ENCODE data around the gene HSP90AB1. TPM values are rescaled to one million over a fixed set of nuclear protein-coding genes. Genes with fewer than 3 reads are reported as not detected.

The HSP90AB1 gene
- total RNA-seq (2014; rRNA removed), result 1,280 and 1,322 TPM in 2 replicates
- Bru-seq, nascent RNA, result percentile 100 among the genes with signal in this experiment
- percentile 100 among the genes with signal in this experiment for BruChase-seq, experiment 1, labeled RNA remaining after a 6-hour chase
- BruChase-seq, experiment 2, labeled RNA remaining after a 2-hour chase, result percentile 100 among the genes with signal in this experiment
- long read RNA-seq, transcript HSP90AB1-203 (12 exons, 2,572 nt), result major isoform, 2,824 of 3,130 reads
- long read RNA-seq, transcript HSP90AB1-201 (12 exons, 2,582 nt), result minor isoform, 10 of 3,130 reads
- long read RNA-seq, partial matches to known transcripts, result 246 of 3,130 reads
- long read RNA-seq, other reads (novel, unspliced or antisense), result 47 of 3,130 reads

DNA sequence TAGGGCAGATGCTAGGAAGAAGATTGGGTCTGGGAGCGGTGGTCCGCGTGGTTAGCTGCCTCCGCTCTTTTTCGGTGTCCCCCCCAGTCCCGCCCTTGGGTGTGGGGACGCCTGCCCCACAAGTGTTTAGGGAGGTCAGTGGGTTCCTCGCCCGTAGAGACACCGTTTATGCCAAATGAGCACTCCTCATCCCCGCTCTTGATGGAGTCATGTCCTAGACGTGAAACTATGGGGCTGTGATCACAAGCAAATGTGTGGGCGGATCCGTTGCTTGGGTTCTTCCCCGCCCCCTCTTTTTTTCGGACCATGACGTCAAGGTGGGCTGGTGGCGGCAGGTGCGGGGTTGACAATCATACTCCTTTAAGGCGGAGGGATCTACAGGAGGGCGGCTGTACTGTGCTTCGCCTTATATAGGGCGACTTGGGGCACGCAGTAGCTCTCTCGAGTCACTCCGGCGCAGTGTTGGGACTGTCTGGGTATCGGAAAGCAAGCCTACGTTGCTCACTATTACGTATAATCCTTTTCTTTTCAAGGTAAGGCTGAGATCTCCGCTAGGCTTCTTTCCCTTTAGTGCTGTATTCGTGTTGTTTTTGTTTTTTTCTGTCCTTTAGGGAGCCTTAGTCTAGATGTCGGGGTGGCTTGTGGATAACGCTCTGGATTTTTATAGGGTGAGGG is at the start of gene HSP90AB1:
TSS of gene HSP90AB1 (plus strand) at position 439 of the 675 bp plus-strand sequence. CDS start 1,529 bp downstream, outside the sequence.
- H3K79me2 ChIP-seq (ENCODE audit: low read length), result peaks cover 51% of the 10 kb centered on the region
- peak within 1 kb of the TSS; percentile 61 for H3K27ac ChIP-seq (ENCODE audit: low read length)

DNA sequence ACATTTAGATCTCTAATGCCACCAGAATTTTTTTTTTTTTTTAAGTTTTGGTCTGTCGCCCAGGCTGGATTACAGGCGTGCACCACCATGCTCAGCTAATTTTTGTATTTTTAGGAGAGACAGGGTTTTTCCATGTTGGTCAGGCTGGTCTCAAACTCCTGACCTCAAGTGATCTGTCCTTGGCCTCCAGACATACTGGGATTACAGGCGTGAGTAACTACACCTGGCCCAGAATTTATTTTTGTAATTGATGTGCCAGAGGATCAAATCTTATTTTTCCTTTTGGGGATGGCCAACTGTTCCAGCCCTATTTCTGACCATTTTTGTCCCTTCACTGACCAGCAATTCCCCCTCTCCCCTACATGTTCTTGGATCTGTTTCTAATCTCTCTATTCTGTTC is 48.2 kb upstream of the HSP90AB1 start:
- BruUV-seq (replicated peaks), result no TSS peak
- POLR2A ChIA-PET (ENCODE audit: unreplicated experiment), result no interaction called here
- no peaks in the 10 kb centered on the region for H3K36me3 ChIP-seq (ENCODE audit: low read depth, low read length)
- DNase-seq, result no peak
- H3K79me2 ChIP-seq (ENCODE audit: low read length), result no peaks in the 10 kb centered on the region
- no peak overlapping the region for H3K9ac ChIP-seq (ENCODE audit: low read length)
- no peak overlapping the region for H3K4me2 ChIP-seq (ENCODE audit: low read length)
- H2AFZ ChIP-seq (ENCODE audit: low read length), result no peak overlapping the region
- H3K4me3 ChIP-seq (ENCODE audit: low read length), result no peak overlapping the region
- no peak overlapping the region for H3K27ac ChIP-seq (ENCODE audit: low read length)
- no peaks in the 10 kb centered on the region for H3K9me3 ChIP-seq (ENCODE audit: low read length)
- intact Hi-C loops (cut with micrococcal nuclease), result no loop called here
- CTCF ChIA-PET, result no interaction called here
- no peaks in the 10 kb centered on the region for H4K20me1 ChIP-seq (ENCODE audit: low read length)
- H3F3A ChIP-seq (ENCODE audit: low read length, unreplicated experiment), result no peaks in the 10 kb centered on the region
- H3K9me2 ChIP-seq (replicated peaks; ENCODE audit: low read length), result no peaks in the 10 kb centered on the region
- ATAC-seq, result no peak
- TF ChIP-seq EZH2phosphoT487 (IDR thresholded peaks at IDR 0.05; ENCODE audit: borderline replicate concordance, low read length) (no peak), EZH2 (IDR thresholded peaks at IDR 0.05; ENCODE audit: low read length, unreplicated experiment) (no peak)
- TF ChIP-seq, protein P1, sequence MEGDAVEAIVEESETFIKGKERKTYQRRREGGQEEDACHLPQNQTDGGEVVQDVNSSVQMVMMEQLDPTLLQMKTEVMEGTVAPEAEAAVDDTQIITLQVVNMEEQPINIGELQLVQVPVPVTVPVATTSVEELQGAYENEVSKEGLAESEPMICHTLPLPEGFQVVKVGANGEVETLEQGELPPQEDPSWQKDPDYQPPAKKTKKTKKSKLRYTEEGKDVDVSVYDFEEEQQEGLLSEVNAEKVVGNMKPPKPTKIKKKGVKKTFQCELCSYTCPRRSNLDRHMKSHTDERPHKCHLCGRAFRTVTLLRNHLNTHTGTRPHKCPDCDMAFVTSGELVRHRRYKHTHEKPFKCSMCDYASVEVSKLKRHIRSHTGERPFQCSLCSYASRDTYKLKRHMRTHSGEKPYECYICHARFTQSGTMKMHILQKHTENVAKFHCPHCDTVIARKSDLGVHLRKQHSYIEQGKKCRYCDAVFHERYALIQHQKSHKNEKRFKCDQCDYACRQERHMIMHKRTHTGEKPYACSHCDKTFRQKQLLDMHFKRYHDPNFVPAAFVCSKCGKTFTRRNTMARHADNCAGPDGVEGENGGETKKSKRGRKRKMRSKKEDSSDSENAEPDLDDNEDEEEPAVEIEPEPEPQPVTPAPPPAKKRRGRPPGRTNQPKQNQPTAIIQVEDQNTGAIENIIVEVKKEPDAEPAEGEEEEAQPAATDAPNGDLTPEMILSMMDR (conservative IDR thresholded peaks at IDR 0.05; ENCODE audit: low read depth, low read length), result no peak
- H3K4me1 ChIP-seq (ENCODE audit: insufficient read depth, low read length), result peaks cover 7% of the 10 kb centered on the region; the same call in 1 of the 2 replicates
- no peaks in the 10 kb centered on the region for H3K27me3 ChIP-seq (ENCODE audit: low read length)

More for the DNA sequence above, at the start of gene HSP90AB1:
- H3K36me3 ChIP-seq (ENCODE audit: low read depth, low read length), result peaks cover 46% of the 10 kb centered on the region
- POLR2A ChIA-PET (ENCODE audit: unreplicated experiment), result interaction anchor here (0.5 to 2.1 kb wide), 4 partner anchors 9 to 205 kb away, joined by 3 to 10 read pairs (median 4); partner anchors contain the start of gene CDC5L
- CTCF ChIA-PET, result interaction anchor here (1.0 kb wide), 1 partner anchor 10 kb away, joined by 6 read pairs; no protein-coding TSS in a partner anchor
- H3K9me3 ChIP-seq (ENCODE audit: low read length), result no peaks in the 10 kb centered on the region
- peak within 1 kb of the TSS; percentile 96 for H3K9ac ChIP-seq (ENCODE audit: low read length)
- DNase-seq, result peak; percentile 98
- peak within 1 kb of the TSS; percentile 85 for H2AFZ ChIP-seq (ENCODE audit: low read length)
- H3K4me1 ChIP-seq (ENCODE audit: insufficient read depth, low read length), result peaks cover 39% of the 10 kb centered on the region
- peak within 1 kb of the TSS; percentile 99 for H3K4me3 ChIP-seq (ENCODE audit: low read length)
- peak; percentile 73 for ATAC-seq
- H3K9me2 ChIP-seq (replicated peaks; ENCODE audit: low read length), result no peaks in the 10 kb centered on the region
- TF ChIP-seq EZH2 (IDR thresholded peaks at IDR 0.05; ENCODE audit: low read length, unreplicated experiment) (no peak), EZH2phosphoT487 (IDR thresholded peaks at IDR 0.05; ENCODE audit: borderline replicate concordance, low read length) (no peak)
- TF ChIP-seq, protein P1 (conservative IDR thresholded peaks at IDR 0.05; ENCODE audit: low read depth, low read length), result no peak
- intact Hi-C loops (cut with micrococcal nuclease), result no loop called here
- H4K20me1 ChIP-seq (ENCODE audit: low read length), result peaks cover 48% of the 10 kb centered on the region
- no peaks in the 10 kb centered on the region for H3K27me3 ChIP-seq (ENCODE audit: low read length)
- peak within 1 kb of the TSS; percentile 90 for H3K4me2 ChIP-seq (ENCODE audit: low read length)
- BruUV-seq (replicated peaks), result no TSS peak
- H3F3A ChIP-seq (ENCODE audit: low read length, unreplicated experiment), result peaks cover 38% of the 10 kb centered on the region

Measured in PC-3 (cell line).